ENCODE data around the gene TRAK1. TPM values are rescaled to one million over a fixed set of nuclear protein-coding genes. Genes with fewer than 3 reads are reported as not detected.
A peak's percentile ranks its signal among the peaks of the same experiment; 100 is the strongest.

The TRAK1 gene
- total RNA-seq, 6 donors from 2014 or later: 46.7 to 107 (median 74.7) TPM

DNA sequence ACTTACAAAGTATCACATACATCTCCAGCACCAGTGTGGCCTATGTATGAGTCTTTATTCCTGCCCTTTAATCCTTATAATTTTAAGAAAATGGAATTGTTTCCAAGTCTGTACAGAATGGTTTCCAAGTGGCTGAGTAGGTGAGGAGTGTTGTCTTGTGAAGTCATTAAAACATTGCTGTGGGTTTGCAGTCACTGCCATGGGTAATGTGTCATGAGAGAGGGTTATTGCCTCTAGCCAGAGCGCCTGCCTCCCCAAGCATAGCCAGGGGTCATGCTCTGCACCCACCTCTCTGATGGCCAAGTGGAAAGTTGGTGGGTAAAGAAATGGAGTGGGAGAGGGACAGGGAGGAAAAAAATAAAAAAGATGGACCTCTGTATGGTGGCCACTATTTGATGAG is 25.3 kb downstream of the TRAK1 start:
- H3K27me3 ChIP-seq: no peaks in the 10 kb centered on the region
- no peak for TF ChIP-seq EP300 (IDR thresholded peaks at IDR 0.05)
- TF ChIP-seq, protein P1, sequence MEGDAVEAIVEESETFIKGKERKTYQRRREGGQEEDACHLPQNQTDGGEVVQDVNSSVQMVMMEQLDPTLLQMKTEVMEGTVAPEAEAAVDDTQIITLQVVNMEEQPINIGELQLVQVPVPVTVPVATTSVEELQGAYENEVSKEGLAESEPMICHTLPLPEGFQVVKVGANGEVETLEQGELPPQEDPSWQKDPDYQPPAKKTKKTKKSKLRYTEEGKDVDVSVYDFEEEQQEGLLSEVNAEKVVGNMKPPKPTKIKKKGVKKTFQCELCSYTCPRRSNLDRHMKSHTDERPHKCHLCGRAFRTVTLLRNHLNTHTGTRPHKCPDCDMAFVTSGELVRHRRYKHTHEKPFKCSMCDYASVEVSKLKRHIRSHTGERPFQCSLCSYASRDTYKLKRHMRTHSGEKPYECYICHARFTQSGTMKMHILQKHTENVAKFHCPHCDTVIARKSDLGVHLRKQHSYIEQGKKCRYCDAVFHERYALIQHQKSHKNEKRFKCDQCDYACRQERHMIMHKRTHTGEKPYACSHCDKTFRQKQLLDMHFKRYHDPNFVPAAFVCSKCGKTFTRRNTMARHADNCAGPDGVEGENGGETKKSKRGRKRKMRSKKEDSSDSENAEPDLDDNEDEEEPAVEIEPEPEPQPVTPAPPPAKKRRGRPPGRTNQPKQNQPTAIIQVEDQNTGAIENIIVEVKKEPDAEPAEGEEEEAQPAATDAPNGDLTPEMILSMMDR (IDR thresholded peaks at IDR 0.05): no peak
- no peak for TF ChIP-seq POLR2AphosphoS5 (IDR thresholded peaks at IDR 0.05)
- TF ChIP-seq POLR2A (IDR thresholded peaks at IDR 0.05): no peak
- no peaks in the 10 kb centered on the region for H3K9me3 ChIP-seq
- H3K4me1 ChIP-seq: peaks cover 52 to 63% (median 58%) of the 10 kb centered on the region in 4 donors
- no peak overlapping the region for H3K4me3 ChIP-seq
- no peak for DNase-seq
- no peak overlapping the region for H3K27ac ChIP-seq
- no peak for ATAC-seq (ENCODE audit: low FRiP score in 2 of 2)
- H3K36me3 ChIP-seq: no peaks in the 10 kb centered on the region
- 95 to 100% methylated on average over 1 of the region's 1 CpG for WGBS, 2 donors

DNA sequence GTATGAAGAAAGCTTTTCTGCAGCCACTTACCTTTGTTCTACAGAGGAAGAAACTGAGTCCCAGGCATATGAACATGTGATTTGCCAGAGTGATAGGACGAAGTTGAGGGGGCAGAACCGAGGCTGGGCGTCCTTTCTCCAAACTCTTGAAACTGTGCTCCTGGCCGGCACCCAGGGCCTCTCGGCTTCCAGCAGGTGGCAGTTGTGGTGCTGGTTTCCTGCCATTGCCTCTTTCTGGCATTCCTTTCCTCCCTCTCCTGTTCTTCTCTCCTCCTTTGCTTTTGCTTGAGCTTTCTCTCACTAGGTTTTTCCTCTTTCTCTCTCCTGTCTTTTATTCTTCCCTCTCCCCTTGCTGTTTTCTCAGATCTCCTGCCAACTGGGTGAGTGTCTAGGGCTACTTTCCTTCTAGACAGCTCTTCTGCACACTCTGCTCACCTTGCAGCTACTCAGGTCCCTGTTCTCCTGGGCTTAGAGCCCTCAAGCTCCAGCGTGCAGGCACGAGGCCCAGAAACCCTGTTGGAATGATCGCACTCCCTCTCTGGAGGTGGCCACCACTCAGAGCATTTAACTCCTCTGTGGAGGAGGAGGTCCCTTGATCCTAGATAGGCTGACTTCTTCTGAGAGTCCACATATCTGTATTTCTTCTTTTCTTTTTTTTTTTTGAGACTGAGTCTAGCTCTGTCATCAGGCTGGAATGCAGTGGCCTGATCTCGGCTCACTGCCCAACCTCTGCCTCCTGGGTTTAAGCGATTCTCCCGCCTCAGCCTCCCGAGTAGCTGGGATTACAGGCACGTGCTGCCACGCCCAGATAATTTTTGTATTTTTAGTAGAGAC is 26.2 kb downstream of the TRAK1 start:
- Histone ChIP-seq H3K4me1 (peaks cover 54 to 66% (median 58%) of the 10 kb centered on the region in 4 donors), H3K27ac (peak overlapping the region; percentile 4 to 54 (median 24)), H3K27me3 (no peaks in the 10 kb centered on the region), H3K9me3 (no peaks in the 10 kb centered on the region), H3K36me3 (no peaks in the 10 kb centered on the region), H3K4me3 (no peak overlapping the region)
- DNase-seq (peak; percentile 38 to 74), ATAC-seq (ENCODE audit: low FRiP score in 2 of 2) (peak; percentile 65 to 68)
- TF ChIP-seq, protein P1 (IDR thresholded peaks at IDR 0.05): peak in 3 of 6 experiments; percentile 47 to 57 (median 51)
- TF ChIP-seq POLR2A (IDR thresholded peaks at IDR 0.05) (no peak), POLR2AphosphoS5 (IDR thresholded peaks at IDR 0.05) (no peak), EP300 (IDR thresholded peaks at IDR 0.05) (peak in 1 of 4 donors; percentile 3)
- WGBS, 2 donors: 31 to 43% methylated on average over 14 of the region's 14 CpGs

DNA sequence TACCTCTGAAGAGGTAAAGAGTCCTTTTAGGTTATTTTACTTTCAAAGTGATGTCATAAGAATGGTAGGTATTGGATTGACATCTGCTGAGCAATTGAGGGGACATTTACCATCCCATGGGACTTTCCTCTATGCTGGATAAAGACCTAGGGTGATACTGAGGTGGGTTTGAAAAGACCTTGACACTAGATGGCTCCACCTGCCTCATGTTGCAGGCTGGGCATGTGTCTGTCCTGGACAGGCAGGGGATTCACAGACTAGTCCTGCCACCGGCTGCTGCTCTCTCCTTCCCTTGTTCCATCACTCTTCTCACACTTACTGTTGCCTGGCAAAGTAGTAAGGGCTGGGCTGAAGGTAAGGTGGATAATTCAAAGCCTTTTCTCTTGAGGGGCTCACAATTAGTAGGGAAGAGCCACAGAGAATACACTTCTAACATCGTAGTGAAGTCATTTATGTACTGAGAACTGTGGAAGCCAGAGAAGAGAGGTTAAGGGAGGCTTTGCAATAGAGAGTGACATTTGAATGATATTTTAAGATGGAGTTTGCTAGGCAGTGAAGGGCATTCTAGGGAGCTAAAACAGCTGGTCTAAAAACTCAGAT is 27.7 kb downstream of the TRAK1 start:
- H3K4me1 ChIP-seq: peaks cover 60 to 81% (median 69%) of the 10 kb centered on the region in 4 donors
- TF ChIP-seq, protein P1 (IDR thresholded peaks at IDR 0.05): peak in 2 of 6 experiments; percentile 13 to 34
- TF ChIP-seq POLR2A (IDR thresholded peaks at IDR 0.05) (no peak), POLR2AphosphoS5 (IDR thresholded peaks at IDR 0.05) (no peak), EP300 (IDR thresholded peaks at IDR 0.05) (no peak)
- peak overlapping the region; percentile 2 to 58 (median 34) for H3K27ac ChIP-seq
- H3K9me3 ChIP-seq: no peaks in the 10 kb centered on the region
- H3K4me3 ChIP-seq: no peak overlapping the region
- DNase-seq (peak in 1 of 2 donors; percentile 58), ATAC-seq (ENCODE audit: low FRiP score in 2 of 2) (peak; percentile 39 to 45)
- 56% methylated on average over 2 of the region's 2 CpGs for WGBS, 2 donors
- H3K27me3 ChIP-seq: no peaks in the 10 kb centered on the region
- H3K36me3 ChIP-seq: no peaks in the 10 kb centered on the region

DNA sequence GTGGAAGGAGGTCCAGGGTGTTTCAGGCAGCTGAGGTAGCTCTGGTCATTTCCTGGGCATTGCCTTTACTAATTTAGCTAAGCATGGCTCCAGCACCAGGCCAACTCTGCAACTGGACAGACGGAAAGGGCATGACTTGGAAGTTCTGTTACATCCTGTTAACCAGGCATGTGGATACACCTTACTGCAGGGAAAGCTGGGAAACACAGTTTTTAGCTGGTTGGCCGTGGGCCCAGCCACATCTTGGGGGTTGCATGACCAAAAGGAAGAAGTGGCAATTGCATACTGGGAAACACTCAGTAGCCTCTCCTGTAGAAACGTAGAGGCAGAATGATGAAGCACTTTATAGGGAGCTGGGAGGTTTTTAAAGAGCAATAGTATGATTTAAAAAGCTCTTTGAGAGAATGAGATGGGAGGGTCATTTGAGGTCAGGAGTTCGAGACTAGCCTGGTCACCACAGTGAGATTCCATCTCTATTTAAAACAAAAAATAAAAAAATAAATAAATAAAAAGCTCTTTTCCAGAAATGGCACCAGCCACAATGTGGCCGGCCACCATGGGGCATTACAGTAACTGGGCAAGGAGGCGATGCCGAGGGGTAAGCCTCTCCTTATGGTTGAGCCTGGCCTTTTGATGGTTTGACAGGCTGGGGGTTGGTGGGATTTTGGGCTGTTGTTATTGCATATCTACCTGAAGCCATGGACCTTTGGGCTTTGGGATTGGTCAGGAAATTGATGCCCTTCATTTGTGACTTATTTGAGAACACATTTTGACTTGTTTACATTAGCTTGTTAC is 28.6 kb downstream of the TRAK1 start:
- Histone ChIP-seq H3K27ac (peak overlapping the region in 3 of 4 donors; percentile 31 to 58 (median 36)), H3K36me3 (no peaks in the 10 kb centered on the region), H3K4me3 (no peak overlapping the region), H3K4me1 (peaks cover 60 to 81% (median 63%) of the 10 kb centered on the region in 4 donors), H3K9me3 (no peaks in the 10 kb centered on the region), H3K27me3 (no peaks in the 10 kb centered on the region)
- ATAC-seq (ENCODE audit: low FRiP score in 2 of 2) (no peak), DNase-seq (peak in 1 of 2 donors; percentile 50)
- TF ChIP-seq EP300 (IDR thresholded peaks at IDR 0.05) (peak in 1 of 4 donors; percentile 36), POLR2AphosphoS5 (IDR thresholded peaks at IDR 0.05) (no peak), POLR2A (IDR thresholded peaks at IDR 0.05) (no peak)
- TF ChIP-seq, protein P1 (IDR thresholded peaks at IDR 0.05): no peak
- WGBS, 2 donors: 59 to 65% methylated on average over 7 of the region's 7 CpGs
